Measurements from ENCODE around the gene GPR161.

Gene GPR161

DNA sequence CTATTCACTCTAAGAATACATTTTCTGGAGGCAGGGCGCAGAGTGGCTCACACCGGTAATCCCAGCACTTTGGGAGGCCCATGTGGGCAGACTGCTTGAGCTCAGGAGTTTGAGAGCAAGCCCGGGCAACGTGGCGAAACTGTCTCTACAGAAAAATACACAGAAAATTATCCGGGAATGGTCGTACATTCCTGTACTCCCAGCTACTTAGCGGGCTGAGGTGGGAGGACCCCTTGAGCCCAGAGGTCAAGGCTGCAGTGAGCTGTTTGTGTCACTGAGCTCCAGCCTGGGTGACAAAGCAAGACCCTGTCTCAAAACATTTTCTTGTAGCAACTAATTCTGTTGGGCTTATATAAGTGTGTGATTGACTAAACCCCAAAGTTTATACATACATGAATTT, 30.5 kb downstream of the GPR161 start:
- no peak for DNase-seq (ENCODE audit: low read depth in 2 of 2)

DNA sequence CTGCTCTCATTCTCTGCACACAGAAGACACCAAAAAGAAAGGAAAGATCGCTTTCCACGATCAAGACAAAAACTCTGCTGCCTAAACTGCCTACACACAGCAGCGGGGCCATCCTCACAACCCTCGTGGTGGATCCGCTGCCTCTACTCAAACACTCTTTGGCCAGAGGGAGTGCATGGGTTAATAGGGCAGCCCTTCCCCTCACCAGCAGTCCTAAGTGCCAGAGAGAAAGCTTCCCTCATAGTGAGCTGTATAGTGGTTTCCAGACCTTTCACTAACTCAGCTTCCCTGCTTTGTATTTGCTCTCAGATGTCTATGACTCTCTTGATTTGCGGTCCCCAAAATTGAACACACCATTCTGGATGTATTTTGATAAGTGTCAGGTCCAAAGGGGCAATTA, 30.9 kb downstream of the GPR161 start:
- no peak for DNase-seq (ENCODE audit: low read depth in 2 of 2)

DNA sequence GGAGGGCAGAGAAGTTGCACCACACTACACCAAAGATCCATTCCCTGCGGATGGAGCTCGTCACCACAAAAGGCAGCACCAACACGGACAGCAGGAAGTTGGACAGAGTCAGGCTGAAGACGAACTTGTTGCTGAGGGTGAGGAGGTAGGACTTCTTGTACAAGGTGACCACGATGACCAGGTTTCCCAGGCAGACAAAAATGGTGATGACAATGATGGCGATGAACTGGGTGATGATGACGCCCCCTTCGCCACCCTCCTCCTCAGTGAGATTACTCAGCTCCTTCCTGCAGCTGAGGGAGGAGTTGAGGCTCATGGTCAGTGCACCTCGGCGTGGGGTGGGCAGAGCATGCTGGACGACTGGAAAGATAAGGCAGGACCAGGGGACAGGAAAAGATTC, 32.2 kb downstream of the GPR161 start:
- DNase-seq (ENCODE audit: low read depth in 2 of 2) = no peak

DNA sequence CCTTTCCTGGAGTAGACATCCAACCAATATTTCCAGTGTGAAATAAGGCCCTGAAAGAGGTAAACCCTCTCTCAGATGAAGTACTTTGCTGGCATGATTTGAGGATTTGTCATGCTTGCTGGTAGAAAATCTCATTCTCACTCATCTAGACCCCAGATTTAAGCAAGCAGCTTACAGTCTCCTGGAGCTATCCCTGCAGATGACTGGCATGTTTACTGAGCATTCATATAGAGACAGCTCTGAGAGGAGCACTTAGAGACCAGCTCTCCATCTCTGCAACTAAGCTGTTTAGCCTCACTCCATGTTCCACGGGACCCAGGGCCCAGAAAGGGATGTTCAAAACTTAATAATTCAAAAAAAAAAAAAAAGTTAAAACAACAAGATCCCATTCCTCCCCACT, 34.2 kb downstream of the GPR161 start:
- no peak for DNase-seq (ENCODE audit: low read depth in 2 of 2)

DNA sequence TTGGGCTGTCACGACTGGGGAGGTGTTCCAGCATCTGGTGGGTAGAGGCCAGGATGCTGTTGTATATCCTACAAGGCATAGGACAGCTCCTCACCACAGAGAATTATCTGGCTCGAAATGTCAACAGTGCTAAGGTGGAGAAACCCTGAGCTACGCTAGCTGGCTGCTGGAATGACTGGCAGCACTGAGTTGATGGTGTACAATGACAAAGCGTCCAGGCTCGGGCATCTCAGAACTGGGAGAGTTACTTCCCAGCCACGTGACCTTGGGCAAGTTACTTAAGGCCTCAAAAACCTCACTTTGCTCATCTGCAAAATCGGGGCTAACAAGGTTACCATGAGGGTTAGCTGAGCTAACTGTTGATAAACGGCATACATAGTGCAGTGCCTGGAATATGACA, 35.4 kb downstream of the GPR161 start:
- DNase-seq (ENCODE audit: low read depth in 2 of 2) = no peak

DNA sequence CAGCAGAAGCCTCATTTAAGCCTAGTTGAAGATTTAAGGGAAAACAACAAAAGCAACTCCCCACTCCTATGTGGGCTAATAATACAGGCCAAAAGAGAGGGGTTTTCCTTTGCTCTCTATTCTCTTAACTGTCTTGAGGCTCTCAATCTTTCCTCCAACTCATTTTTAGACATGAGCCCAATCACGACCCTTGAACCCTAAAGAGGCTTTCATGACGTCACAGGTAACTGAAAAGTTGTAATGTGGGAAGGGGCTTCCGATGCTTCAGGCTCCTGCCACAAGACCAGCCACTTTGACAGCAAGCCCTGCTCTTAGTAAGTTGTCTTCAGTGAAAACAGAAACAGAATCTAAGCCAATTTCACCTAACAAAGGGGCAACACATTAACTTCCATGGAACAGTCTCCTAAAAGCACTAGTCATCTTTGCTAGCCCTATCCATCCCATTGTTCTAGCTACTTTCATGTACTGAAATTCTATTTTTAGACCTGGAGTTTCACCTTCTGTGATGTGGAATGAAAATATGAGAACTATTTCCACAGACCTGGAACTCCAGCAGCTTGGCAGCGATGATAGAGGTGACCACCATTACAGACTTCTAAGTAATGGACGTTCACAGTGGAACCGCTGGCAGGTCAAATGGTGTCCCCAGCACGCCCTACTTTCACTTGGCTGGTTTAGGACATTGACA, 36.3 kb downstream of the GPR161 start:
- DNase-seq (ENCODE audit: low read depth in 2 of 2) = no peak

DNA sequence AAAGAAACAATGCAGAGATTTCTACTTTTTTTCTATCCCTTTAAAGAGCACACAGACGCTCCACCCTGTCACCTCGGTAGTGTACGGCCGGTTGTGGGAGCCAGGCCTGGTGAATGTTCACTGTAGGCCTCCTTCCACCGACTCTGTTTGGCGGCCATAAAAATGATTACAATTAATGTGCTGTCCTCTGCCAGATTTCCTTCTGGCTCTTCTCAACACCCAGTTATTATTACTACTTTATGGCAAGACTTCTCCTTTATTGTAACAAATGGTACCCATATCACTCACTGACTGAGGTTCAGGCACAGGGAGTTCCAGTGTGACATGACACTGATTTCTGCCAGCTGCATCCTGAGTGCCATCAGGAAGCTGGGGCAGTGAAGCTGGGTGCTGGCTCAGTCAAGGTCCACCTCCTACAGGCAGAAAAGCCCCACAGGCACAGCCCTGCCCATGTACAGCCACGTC, 37.4 kb downstream of the GPR161 start:
- no peak for DNase-seq (ENCODE audit: low read depth in 2 of 2)

DNA sequence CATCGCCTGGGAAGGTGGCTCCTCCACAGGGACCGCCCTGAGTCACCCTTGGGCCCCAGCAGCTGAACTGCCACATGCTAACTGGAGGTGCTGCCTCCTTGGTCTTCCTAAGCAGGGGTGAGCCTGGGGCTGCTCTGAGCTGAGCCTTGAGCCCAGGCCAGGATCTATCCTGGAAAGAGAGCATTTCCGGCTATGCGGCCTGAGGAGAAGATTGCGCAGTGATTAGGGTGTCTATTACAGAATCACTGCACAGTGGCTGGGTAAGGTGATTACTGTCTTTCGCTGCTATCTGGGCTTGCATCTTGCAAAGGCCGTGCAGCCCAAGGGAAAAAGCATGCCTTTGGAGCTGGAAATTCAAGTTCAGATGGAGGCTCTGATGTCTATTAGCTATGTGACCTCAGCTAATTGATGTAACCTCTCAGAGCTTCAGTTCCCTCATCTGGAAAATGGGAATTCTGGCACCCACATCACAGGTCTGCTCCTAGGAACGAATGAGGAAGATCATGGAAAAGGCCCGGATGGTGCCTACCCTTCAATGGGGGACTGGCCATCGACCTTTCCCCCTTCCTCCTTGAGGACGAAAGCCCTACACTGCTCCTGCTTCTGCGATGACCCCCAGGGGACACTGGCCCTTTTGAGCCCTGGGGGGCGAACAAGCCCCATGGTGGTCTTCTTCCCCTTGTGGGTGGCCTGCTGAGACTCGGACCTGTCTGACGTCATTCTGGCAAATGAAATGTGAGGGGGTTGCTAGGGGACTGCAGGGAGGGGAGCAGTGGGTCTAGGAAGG, 38.0 kb downstream of the GPR161 start:
- no peak for DNase-seq (ENCODE audit: low read depth in 2 of 2)

DNA sequence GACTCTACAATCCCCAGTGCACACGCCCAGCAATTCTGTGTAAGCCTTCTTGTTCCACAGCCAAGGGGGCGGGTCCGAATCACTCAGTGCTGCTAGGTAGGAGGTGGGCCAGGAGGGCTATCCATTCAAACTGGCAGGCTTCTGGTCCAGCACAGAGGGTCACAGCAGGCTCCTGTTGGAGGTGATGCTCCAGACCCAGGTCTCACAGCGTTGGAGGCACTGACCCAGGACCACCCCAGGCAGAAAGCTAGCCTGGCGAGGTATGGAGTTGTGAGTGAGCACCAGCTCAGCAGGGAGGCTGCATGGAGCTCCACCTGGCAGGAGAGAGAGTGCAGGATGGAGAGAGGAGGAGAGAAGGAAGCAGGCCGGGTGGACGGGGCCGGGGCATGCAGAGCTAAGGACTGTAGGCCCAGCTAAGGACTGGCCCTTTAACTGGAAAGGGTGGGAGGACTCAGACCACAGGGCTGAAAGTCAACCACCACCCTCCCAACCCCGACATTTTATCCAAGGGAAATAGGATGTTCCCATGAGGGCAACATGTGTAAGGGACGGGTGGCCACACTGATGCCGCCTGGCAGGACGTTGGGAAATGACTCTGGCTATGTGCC, 38.7 kb downstream of the GPR161 start:
- no peak for DNase-seq (ENCODE audit: low read depth in 2 of 2)

DNA sequence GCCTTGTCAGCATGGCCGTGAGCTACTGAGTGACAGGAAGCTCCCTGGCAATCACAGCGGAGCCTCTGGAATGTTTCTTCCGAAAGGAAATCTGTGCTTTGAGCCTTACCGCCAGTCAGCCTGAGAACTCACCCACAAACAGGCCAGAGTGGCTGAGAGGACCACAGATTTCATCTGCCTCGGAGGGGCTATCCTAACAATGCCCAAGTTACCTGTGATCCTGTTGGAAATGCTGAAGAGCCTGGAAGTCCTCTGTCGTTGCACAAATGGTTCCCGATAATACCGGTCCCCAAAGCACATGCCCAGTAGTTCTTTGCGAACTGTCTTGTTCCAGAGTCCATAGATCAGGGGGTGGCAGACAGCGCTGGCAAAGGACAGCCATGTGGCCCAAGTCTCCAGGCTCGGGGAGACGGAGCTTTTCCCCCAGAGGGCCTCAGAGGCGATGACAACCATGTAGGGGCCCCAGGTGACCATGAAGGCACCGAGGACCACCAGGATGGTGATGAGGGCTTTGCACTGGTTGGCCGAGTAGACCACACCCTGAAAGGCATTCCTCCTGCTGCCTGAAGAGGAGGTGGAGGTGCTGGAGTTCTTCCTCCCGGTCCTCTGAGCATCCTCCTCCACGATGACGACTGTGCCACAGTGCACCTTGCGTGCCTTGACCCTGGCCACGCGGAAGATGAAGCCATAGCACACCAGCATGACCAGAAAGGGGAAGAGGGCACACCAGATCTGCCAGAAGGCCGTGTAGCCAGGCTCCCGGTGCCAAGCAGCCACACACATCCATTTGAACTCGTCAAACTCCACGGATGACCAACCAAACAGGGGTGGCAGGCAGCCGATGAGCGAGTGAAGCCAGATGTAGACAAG, 40.2 kb downstream of the GPR161 start:
- DNase-seq (ENCODE audit: low read depth in 2 of 2) = no peak

DNA sequence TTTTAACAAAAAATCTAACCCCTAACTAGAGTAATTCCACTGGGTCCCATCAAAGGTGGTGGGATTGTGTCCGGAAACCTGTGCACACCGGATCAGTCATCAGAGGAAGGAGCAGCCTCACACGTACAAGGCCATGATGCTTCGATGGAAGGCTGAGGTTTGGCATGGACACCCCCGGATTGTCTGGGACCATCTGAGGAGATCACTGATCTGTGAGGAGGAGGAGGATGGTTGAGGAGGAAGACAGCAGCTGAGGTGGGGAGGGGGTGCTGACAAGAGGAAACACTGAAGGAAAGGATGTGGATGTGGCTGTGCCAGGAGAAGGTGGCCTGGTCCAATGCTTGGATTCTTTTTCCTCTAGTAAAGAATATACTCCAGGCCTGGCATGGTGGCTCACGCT, 41.3 kb downstream of the GPR161 start:
- no peak for DNase-seq (ENCODE audit: low read depth in 2 of 2)

DNA sequence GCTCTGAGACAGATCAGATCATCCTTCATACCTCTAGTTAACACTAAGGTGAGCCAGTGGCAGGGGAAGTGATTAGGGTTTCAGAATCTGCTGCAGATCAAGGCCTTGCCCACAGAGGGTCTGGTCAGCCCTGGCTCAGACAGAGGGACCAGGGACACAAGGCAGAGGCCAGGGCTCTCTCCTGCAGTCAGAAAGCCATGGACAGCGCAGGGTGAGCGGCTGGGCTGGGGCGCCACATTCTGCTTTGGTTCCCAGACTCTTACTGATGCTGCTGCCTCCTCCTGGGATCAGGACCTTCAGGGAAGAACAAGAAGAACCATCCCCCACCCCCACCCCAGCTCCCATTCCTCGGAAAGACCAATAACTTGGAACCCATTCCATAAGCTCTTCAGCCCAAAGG, 43.1 kb downstream of the GPR161 start:
- no peak for DNase-seq (ENCODE audit: low read depth in 2 of 2)

DNA sequence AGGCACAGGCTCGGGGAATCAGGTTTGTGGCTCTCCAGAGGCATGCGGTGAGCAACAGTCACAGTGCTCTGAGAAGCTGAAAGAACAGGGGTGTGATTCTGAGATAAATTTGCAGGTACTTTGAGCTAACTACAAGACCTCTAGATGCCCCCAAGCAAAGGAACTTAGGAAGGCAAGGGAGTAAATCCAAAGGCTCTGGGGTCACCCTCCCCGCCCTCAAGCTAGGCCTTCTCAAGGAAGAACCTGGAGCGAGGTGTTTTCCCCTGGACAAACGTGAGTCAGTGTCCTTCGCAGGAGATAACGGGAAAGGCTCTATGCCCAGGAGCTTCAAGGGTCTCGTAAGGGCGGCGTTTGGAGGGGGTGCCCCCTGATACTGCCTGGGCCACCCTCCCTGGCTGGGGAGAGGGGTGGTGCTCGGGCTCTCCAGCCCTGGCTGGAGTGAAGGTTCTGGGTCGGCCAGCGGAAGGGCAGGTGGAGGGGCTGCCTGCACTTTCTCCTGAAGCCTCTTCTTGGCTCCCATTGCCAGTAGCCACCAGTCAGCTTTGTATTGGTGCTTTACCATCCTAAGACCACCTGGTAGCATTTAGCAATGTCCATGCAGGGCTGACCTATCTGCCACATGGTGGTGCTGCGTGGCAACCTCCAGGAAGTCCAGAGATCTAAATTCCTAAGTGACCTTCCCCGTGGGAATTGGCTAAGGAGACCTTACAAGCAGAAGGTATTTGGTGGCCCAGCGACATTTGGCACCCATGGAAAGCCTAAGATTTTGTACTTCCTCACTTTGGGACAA, 44.0 kb downstream of the GPR161 start:
- DNase-seq (ENCODE audit: low read depth in 2 of 2) = no peak

DNA sequence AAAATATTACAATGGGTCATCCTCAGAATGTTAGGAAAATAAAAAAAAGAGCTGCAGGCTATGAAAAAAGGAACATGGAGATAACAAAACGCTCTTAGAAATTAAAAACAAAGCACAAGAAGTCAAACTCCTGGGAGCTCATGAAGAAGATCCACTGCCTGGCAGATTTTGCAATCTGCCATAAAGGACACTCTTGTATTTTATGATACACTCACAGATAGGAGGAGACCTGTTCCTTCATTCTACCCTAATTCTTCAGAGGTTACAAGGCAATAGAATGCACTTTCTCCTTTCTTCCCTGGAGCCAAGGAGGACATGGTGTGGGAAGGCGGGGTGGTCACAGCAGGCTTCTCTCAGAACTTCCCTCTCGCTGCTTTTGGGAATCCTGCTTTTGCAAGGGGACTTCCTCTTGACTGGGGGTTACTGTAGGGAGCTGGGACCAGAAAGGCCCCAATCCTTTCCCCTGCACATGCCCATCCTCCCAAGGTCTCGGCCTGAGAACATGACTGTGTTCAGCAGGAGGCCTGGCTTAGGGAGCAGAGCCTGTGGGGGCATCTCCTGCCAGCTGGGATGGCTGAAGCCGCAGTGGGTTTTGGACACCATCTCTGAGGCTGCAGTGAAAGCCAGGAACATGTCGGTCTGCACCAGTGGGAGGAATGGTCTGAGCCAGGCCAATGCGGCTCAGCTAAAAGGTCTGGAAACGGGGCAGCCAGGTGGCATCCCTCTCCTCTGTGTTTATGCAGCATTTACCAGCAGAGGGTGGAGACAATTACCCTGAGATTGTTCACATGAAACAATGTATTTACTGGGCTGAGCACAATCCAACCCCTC, 44.8 kb downstream of the GPR161 start:
- DNase-seq (ENCODE audit: low read depth in 2 of 2) = no peak

DNA sequence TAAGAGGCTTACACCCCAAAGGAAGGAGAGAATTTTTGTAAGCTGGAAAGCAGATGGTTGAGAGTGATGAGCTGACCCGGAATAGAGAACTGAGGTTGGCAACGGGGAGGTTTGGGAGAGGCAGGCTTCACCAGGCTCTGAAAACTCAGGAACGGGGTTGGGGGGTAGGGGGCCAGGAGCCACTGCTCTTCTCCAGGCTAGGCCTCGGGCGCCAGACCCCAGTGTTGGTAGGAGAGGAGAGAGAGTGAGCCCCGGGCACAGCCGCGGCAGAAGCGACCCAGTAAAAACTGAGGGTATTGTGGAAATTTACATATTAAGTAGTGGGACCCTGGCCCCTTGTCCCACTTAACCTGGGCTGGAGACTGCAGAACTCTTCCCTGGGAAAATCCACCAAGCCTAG, 45.7 kb downstream of the GPR161 start:
- no peak for DNase-seq (ENCODE audit: low read depth in 2 of 2)

DNA sequence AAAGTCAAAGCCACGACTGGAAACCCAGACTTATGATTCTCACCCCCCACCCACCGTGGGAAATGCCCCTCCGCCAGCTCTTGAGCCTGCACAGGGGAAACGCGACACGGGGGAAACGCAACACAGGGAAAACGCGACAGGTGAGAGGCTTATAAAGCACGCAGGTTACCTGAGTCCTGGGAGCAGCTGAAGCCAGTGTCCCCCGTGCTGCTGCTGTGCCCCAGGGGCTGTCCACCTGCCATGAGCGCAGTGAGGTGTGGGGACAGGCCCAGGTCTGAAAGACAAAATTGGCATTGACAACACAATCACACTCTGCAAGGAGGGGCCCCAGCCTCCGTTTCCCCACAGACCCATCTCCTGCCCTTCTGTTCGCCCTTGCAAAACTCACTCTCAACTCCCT, 46.3 kb downstream of the GPR161 start:
- no peak for DNase-seq (ENCODE audit: low read depth in 2 of 2)

DNA sequence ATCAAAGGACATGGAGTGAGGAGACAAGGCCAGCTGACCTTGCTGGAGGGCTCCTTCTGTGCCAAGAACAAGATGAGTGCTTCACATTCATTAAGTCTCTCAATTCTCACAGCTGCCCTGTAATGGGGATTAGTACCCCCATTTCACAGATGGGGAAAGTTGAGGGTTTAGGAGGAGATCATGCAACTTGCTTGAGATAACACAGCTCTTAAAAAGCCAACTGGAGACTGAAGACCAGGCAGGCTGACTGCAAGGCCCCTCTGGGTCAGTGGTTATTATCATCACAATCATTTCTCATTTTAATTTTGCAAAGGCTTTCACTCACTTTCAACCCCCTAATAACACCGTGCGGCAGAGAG, 46.8 kb downstream of the GPR161 start:
- DNase-seq (ENCODE audit: low read depth in 2 of 2) = no peak

DNA sequence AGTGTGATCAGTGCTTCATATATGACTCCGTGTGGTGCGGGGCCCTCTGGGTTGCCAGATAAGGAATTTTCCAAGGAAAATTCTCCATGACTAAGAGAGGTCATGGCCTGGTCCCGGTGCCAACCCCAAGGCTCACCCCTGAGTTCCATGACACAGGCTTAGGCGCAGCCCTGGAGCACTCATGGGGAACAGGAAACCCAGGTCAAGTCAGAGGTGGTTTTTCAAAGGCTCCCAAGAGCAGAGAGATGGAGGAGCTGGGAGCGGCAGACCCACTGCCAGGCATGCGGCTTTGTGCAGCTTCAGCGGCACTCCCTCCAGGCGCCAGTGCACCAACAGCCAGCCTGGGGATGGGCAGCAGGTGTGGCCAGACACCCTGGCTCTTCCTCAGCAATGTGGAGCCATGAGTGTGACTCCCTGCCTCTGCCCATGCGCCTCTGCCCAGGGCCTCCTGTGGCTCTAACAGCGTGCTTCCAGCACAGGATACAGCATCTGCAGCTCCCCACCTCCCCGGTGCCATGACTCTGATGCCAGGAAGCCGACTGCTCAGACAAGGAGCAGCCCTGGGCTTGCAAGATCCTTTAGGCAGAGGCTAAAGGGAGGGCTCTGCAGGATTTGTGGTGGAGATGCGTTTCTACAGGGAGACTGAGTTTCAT, 47.3 kb downstream of the GPR161 start:
- DNase-seq (ENCODE audit: low read depth in 2 of 2) = no peak

DNA sequence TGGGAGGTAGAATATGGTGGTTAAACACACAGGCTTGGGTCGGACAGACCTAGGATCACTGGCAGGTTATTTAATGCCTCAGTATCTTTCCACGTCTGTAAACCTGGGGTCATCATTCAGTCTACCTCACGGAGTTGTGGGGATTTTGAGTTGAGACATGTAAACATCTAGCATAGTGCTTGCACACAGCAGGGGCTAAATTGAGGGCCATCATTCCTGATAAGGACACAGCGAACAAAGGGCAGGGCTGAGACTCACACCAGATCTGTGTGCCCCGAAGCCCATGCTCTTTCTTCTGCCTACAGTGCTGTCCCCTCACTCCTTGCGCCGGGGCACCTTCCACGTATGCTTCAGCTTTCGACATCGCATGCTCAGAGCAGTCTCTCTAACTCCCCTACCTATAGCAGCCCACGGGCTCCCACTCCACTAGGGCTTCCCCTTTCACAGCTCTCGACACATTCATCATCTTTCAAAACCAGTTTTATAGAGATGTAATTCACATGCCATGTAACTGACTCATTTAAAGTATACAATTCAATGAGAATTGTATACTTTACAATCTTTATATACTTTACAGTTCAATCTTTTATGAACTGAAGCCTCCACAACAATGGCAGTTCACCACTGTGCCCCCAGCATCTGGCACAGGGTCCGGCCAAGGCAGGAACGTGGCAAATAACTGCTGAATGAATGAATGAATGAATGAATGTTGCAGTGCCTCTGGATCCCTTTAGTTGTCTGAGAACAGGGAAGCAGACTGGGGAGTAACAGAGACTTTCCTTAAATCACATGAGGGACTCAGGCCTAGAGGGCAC, 48.0 kb downstream of the GPR161 start:
- no peak for DNase-seq (ENCODE audit: low read depth in 2 of 2)
